GM19099 (cell line): ENCODE data around the gene STAM2.

Experiments used
- POLR2A ChIP-seq: IDR thresholded peaks from 3 replicates; pipeline ENCODE4 v1.6.1; 2011; ENCODE audit warnings: low read depth; ENCODE audit not compliant: insufficient read length; ENCODE audit errors: extremely low read depth

The STAM2 gene

GRCh38 chr2:152175012-152175367 is 573 bp downstream of the STAM2 start:
- no peak for TF ChIP-seq POLR2A

DNA sequence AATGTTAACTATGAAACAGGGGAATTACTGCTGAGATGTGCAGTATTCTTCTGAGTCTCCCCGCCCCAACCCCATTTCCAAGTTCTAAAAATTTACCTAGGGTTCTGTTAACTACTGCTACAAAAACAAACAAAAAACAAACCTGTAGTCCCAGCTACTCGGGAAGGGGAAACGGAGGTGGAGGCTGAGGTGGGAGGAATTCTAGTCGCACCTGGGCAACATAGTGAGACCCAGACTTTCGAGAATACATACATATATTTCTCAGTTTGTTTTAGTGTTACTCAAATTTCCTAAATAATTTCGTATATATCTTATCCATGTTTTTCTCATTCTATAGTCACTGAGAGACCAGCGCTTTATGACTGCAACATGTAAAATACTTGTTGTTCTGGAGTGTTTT is 989 bp downstream of the STAM2 start:
- TF ChIP-seq POLR2A = no peak

DNA sequence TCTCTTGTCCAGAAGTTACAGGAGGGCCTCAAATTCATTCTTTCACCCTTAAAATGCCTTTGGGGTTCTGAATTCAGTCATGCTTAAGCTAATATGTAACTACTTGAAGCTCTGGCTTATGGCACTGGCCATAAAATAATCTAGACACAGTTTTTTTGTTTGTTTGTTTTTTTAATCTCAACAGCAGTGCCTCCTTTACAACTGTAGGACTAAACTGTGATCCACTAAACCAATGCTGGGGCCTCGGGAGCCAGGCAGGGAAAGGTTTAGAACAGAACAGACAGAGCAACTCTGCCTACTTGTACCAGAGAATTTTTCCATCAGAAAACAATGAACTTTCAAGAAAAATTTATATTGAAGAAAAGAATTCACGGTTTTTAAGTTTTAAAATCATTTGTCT is 1.7 kb downstream of the STAM2 start:
- no peak for TF ChIP-seq POLR2A

DNA sequence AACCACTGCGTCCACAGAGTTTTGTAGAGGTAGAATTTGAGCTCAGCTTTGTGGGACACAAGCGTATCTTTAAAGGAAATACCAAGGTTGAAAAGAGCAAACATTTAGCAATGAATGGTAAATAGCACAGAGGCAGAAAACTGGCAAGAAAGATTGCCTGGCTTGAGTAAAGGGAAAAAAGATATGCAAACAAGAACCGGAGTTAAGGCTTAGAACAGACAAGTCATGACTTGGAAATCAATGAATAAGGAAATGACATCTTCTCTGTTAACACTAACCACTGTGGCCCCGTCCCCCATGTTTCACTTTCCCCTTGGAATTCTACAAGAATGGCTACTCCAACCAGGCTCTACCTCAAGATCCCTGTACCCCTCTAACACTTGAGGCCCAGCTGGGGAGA is 3.8 kb downstream of the STAM2 start:
- TF ChIP-seq POLR2A = no peak

DNA sequence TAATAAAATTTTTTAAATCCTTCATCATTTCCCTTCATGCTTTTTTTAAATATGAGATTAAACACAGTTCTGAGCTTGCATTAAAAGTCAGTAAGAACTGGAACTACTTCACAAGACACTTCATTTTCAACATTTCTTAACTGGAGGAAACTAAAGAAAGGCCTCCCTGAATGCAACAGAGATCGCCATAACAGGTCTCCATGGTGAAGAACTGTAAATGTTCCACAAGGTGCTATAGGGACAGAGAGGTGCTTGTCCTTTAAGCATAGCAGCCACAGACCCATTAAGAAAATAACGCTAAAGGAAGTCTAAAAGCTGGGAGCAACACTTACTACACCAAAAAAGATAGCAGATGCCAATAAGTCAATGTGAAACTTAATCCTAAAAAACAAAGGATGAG is 8.5 kb downstream of the STAM2 start:
- no peak for TF ChIP-seq POLR2A

- TF ChIP-seq POLR2A = no peak
Observed at GRCh38 chr2:152166633-152167032, 8.9 kb downstream of the STAM2 start.

- TF ChIP-seq POLR2A = no peak
Observed at GRCh38 chr2:152165780-152166179, 9.8 kb downstream of the STAM2 start.

DNA sequence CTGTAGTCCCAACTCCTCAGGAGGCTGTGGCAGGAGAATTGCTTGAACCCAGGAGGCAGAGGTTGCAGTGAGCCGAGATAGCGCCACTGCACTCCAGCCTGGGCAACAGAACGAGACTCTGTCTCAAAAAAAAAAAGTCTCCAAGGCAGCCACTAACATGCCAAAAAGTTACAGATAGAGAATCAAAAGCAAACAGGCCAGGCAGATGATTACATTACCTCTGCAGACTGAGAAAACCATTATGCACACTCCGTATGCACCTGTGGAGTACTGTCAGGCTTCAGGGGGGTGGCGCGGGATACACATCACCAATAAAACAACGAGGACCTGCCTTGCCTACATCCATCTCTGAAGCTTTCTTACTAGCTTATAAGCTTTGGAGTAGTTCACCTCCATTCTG is 10.3 kb downstream of the STAM2 start:
- no peak for TF ChIP-seq POLR2A

GRCh38 chr2:152162141-152162540 is 13.4 kb downstream of the STAM2 start:
- no peak for TF ChIP-seq POLR2A

DNA sequence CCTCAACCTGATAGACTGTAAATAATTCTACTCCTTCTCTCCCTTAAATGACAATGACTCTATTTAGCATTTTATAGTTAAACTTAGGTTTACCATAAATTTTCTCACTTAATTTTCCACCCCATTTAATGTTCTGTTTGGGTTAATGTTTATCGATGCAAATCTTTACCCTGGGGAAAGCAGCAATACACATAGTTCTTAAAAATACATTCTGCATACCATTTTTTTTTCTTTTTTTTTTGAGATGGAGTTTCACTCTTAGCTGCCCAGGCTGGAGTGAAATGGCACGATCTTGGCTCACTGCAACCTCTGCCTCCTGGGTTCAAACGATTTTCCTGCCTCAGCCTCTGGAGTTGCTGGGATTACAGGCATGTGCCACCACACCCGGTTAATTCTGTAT is 14.0 kb downstream of the STAM2 start:
- TF ChIP-seq POLR2A = no peak

DNA sequence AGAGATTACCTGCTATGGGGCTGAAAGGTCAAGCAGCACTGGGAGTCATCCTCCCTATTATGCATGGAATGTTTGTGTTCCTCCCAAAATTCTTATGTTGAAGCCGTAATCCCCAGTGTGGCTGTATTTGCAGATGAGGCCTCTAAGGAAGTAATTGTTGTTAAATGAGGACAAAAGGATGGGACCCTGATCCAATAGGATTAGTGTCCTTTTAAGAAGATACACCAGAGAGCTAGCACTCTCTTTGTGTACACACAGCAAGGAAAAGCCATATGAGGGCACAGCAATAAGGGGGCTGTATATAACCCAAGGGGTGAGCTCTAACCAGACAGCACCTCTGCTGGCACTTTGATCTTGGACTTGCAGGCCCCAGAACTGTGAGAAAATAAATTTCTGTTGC is 18.3 kb downstream of the STAM2 start:
- no peak for TF ChIP-seq POLR2A

DNA sequence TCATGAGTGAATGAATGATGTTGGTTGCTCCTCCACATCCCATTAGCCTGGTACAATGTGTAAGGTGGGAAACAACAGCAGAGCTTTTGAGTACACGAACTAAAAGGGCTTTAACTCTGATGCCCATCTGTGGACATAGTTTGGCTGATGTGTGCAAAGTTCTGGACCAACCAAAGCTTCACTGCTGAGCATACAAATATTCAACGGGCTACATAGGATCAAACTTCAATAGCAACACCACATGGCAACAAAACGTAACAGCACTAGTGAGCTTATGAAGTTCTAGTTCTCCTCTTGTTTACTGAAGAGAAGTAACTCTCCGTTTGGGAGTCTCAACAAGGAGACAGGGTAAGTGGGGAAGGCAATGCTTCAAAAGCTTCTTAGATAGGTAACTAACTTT is 20.4 kb downstream of the STAM2 start:
- TF ChIP-seq POLR2A = no peak

DNA sequence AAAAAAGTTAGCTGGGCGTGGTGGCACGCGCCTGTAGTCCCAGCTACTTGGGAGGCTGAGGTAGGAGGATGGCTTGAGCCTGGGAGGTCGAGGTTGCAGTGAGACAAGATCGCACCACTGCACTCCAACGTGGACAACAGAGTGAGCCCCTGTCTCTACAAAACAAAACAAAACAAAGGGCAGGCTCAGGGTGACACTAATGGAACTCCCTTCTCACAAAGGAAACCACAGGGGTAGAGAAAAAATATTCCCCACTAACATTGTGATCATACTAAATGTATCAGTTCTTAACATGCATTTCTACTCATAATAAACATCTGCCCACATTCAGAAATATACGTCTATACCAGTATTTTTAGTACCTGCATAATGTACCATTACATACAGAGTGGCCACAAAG is 21.1 kb downstream of the STAM2 start:
- TF ChIP-seq POLR2A = no peak

DNA sequence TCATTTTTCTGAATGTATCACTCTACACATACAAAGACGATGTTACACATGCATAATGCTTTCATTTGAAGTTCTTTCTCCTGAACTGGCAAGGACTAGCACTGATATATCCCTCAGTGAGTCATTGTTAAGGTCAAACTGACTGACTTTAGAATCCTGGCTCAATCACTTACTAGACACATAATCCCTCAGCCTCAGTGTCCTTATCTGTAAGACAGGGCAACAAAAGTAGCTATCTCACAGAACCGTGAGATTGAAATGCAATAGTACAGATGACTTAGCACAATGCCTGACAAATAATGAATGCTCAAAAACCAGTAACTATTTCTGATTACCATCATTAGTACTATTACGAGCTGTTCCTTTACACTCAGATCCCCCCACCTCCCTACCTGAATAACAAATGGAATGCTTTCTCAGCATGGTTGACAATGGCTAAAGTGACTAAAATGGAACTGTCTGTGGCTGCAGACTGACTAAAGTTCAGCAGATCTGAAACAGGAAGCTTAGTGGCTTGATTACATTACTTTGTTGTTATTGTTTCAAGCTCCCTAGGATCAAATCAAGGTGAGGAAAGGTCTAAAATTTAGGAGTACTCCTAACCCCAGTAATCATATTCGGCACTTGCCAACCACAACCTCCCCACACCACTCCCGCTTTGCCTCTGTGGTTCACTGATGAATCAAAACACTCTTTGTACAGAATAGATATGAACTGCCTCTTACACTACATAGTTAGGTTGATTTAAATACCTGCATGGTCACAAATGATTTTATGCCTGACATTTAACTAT is 40.9 kb downstream of the STAM2 start:
- TF ChIP-seq POLR2A = no peak

DNA sequence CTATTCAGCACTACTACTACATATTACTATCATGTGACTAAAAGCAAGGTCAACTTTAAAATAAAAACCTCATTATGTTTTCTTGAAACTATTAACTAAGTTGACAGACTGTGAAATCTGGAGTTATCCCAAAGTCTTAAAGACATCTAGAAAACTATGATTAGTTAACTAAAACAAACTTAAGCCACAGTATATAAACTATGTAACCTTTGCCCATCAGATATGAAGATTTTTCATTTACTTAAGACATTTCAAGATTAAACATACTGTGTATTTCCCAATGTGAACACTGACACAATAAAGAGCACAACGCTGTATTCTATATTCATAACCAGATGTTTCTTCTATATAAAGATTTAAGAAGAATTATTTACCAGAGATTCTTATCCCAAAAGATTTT is 43.3 kb downstream of the STAM2 start:
- no peak for TF ChIP-seq POLR2A

GRCh38 chr2:152127628-152128027 is 47.9 kb downstream of the STAM2 start:
- TF ChIP-seq POLR2A = no peak

DNA sequence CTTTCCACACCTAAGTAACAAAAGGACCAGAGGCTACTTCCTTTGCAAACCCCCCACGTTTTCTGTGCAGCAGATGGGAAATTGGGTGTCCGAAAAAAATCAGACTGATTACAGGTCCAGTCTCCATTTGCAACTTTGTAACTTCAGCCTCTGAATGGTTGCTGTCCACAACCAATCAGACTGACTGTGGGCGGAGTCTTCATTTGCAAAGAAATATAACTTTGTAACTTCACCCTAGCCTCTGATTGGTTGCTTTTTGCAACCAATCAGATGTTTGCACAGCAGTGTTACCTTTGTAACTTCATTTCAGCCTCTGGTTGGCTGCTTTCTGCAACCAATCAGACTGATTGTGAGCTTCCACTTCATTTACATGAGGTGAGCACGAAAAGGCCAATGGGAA is 48.9 kb downstream of the STAM2 start:
- no peak for TF ChIP-seq POLR2A

DNA sequence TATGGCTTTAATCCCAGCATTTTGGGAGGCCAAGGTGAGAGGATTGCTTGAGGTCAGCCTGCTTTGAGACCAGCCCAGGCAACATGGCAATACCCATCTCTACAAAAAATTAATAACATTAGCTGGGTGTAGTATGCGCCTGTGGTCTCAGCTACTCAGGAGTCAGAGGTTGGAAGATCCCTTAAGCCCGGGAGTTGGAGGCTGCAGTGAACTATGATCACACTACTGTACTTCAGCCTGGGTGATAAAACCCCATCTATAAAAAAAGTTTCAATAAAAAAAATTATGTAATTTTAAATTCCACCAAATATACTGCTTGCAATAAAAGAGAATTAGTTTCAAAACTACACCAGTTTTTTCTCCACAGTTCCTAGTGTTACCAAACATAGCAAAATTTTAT is 53.4 kb downstream of the STAM2 start:
- TF ChIP-seq POLR2A = no peak

DNA sequence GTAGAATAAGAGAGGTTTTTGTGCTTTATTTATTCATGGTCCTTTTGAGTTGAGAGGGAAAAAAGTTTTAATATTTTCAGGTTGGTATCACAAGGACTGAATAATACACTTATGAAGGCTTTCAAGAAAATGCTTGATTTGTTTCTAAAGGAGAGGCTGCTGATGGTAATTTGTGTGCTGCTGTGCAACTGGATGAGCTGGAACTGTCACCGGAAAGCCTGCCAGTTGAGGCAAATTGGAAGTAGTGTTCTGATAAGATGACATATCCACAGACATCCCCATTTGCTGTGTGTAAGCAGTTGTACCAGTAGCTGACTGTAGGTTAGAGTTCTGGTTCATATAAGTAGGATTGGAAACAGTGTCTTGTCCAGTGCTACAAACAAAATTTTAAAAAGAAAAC is 55.1 kb downstream of the STAM2 start:
- no peak for TF ChIP-seq POLR2A
